Measurements from ENCODE around the gene CYTH2.

CYTH2 gene

GRCh38 chr19:48469289-48469881, at the start of gene CYTH2:
CYTH2 (plus strand) TSS chr19:48469369; CDS start chr19:48469508, 139 bp downstream.
- DNase-seq: peak in 13 of 14 donors; percentile 68 to 92 (median 84)

GRCh38 chr19:48421548-48421947, 47.6 kb upstream of the CYTH2 start:
- DNase-seq: no peak

- peak in 6 of 14 donors; percentile 7 to 49 (median 17) for DNase-seq
Observed at GRCh38 chr19:48424694-48425219, 44.4 kb upstream of the CYTH2 start.

GRCh38 chr19:48428670-48429069, 40.5 kb upstream of the CYTH2 start:
- DNase-seq: no peak

GRCh38 chr19:48433337-48433736, 35.8 kb upstream of the CYTH2 start:
- DNase-seq: no peak

- no peak for DNase-seq
Observed at GRCh38 chr19:48436586-48436985, 32.6 kb upstream of the CYTH2 start.

GRCh38 chr19:48441360-48442050, 27.7 kb upstream of the CYTH2 start:
- DNase-seq: no peak

- DNase-seq: no peak
Observed at GRCh38 chr19:48442116-48443035, 26.8 kb upstream of the CYTH2 start.

- DNase-seq: no peak
Observed at GRCh38 chr19:48443256-48443655, 25.9 kb upstream of the CYTH2 start.

GRCh38 chr19:48443731-48444128, 25.4 kb upstream of the CYTH2 start:
- DNase-seq: no peak

- peak in 2 of 14 donors; percentile 1 to 16 for DNase-seq
Observed at GRCh38 chr19:48444129-48444935, 24.8 kb upstream of the CYTH2 start.

GRCh38 chr19:48444936-48445200, 24.3 kb upstream of the CYTH2 start:
- DNase-seq: no peak

- DNase-seq: peak in 4 of 14 donors; percentile 54 to 81 (median 67)
Observed at GRCh38 chr19:48445256-48445605, 23.9 kb upstream of the CYTH2 start.

- DNase-seq: peak; percentile 19 to 98 (median 84)
Observed at GRCh38 chr19:48445606-48446481, 23.3 kb upstream of the CYTH2 start, which contains the start of gene GRWD1. GRWD1 (plus strand) TSS chr19:48445983; CDS start chr19:48446006, 23 bp downstream.

- no peak for DNase-seq
Observed at GRCh38 chr19:48446579-48446978, 22.6 kb upstream of the CYTH2 start.

GRCh38 chr19:48448563-48448962, 20.6 kb upstream of the CYTH2 start:
- no peak for DNase-seq

- DNase-seq: no peak
Observed at GRCh38 chr19:48450441-48450840, 18.7 kb upstream of the CYTH2 start.

GRCh38 chr19:48450863-48451262, 18.3 kb upstream of the CYTH2 start:
- DNase-seq: no peak

- no peak for DNase-seq
Observed at GRCh38 chr19:48451624-48452023, 17.5 kb upstream of the CYTH2 start.

- no peak for DNase-seq
Observed at GRCh38 chr19:48452289-48453190, 16.6 kb upstream of the CYTH2 start.

Measured in C1 segment of cervical spinal cord (tissue), 14 donors.